ENCODE results near the gene SGO1.

GRCh38 chr3:20128358-20128757 lies 57.6 kb downstream of the SGO1 start:
- TF ChIP-seq CTCF (IDR thresholded peaks at IDR 0.05) (no peak), CHD2 (IDR thresholded peaks at IDR 0.05; ENCODE audit: low read length, partially characterized antibody) (no peak), RCOR1 (IDR thresholded peaks at IDR 0.05; ENCODE audit: low read length) (no peak), NRF1 (IDR thresholded peaks at IDR 0.05; ENCODE audit: low read depth, low read length) (no peak), EP300 (IDR thresholded peaks at IDR 0.05; ENCODE audit: borderline replicate concordance in 1 of 2, low read depth in 1 of 2, low read length in 1 of 2) (no peak), ZBTB33 (IDR thresholded peaks at IDR 0.05; ENCODE audit: borderline replicate concordance, low read depth) (no peak), POLR2AphosphoS5 (IDR thresholded peaks at IDR 0.05; ENCODE audit: low read depth, low read length) (no peak), REST (IDR thresholded peaks at IDR 0.05; ENCODE audit: low read depth, low read length) (no peak), EZH2phosphoT487 (IDR thresholded peaks at IDR 0.05; ENCODE audit: borderline replicate concordance, low read depth) (no peak), NFIC (IDR thresholded peaks at IDR 0.05; ENCODE audit: borderline replicate concordance) (no peak), RFX5 (IDR thresholded peaks at IDR 0.05; ENCODE audit: low read length) (no peak), RXRA (IDR thresholded peaks at IDR 0.05; ENCODE audit: borderline replicate concordance, low read depth) (no peak)

All from SK-N-SH (cell line).